MM.1S (cell line): ENCODE data around the gene ST3GAL3.

Source experiments
- EZH2phosphoT487 ChIP-seq: fragments of 300-600 bp; sonication (generic); IDR thresholded peaks from 2 replicates; pipeline ENCODE4 v1.6.1; 2018; ENCODE audit warnings: antibody characterized with exemption, low read length
- TF ChIP-seq, protein P1 (sequence below): fragments of 300-600 bp; sonication (generic); IDR thresholded peaks from 2 replicates; pipeline ENCODE4 v1.5.1; 2016; ENCODE audit warnings: antibody characterized with exemption, low read length, mixed read lengths

DNA sequence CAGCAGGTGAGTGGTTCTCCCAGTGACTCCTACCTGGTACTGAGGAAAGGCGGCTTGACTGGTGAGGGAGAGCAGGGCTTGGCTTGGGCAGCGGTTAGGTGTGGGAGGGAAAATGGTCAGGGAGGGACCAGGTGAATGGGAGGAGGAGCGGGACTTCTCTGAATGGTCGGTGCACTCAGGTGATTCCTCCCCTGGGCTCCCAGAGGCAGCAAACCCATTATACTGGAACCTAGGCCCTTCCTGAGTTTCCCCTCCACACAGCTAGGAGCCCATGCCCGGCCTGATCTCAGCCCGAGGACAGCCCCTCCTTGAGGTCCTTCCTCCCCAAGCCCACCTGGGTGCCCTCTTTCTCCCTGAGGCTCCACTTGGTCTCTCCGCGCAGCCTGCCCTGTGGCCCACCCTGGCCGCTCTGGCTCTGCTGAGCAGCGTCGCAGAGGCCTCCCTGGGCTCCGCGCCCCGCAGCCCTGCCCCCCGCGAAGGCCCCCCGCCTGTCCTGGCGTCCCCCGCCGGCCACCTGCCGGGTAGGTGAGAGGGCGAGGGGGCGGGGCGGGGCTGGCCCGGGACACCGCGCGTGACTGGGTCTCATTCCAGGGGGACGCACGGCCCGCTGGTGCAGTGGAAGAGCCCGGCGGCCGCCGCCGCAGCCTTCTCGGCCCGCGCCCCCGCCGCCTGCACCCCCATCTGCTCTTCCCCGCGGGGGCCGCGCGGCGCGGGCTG is 228.5 kb downstream of the ST3GAL3 start:
- TF ChIP-seq EZH2phosphoT487 = no peak
- TF ChIP-seq, protein P1, sequence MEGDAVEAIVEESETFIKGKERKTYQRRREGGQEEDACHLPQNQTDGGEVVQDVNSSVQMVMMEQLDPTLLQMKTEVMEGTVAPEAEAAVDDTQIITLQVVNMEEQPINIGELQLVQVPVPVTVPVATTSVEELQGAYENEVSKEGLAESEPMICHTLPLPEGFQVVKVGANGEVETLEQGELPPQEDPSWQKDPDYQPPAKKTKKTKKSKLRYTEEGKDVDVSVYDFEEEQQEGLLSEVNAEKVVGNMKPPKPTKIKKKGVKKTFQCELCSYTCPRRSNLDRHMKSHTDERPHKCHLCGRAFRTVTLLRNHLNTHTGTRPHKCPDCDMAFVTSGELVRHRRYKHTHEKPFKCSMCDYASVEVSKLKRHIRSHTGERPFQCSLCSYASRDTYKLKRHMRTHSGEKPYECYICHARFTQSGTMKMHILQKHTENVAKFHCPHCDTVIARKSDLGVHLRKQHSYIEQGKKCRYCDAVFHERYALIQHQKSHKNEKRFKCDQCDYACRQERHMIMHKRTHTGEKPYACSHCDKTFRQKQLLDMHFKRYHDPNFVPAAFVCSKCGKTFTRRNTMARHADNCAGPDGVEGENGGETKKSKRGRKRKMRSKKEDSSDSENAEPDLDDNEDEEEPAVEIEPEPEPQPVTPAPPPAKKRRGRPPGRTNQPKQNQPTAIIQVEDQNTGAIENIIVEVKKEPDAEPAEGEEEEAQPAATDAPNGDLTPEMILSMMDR = no peak
